WERI-Rb-1 (cell line): ENCODE measurements around the gene ATP5PO.
"Not testable (repeated sequence)": the region's sequence is repeated elsewhere in the genome, so short reads cannot be mapped to it uniquely, and the experiment has no call there.

Source experiments
- DNase-seq: peaks from one replicate; pipeline ENCODE4 v3.0.0-alpha.2; 2020
- H3K27ac ChIP-seq: fragments of 250-450 bp; sonication (Bioruptor Pico); 2 replicates; pipeline ENCODE4 v1.5.1; 2020; ENCODE audit warnings: mild to moderate bottlenecking, moderate library complexity
- H3K27me3 ChIP-seq: fragments of 250-450 bp; sonication (Bioruptor Pico); 2 replicates; pipeline ENCODE4 v1.5.1; 2021; ENCODE audit warnings: mild to moderate bottlenecking, low read depth, moderate library complexity; ENCODE audit not compliant: insufficient read depth, severe bottlenecking
- H3K36me3 ChIP-seq: fragments of 250-450 bp; sonication (Bioruptor Pico); 2 replicates; pipeline ENCODE4 v1.5.1; 2020; ENCODE audit warnings: mild to moderate bottlenecking, moderate library complexity
- H3K4me3 ChIP-seq: 2 replicates; pipeline ENCODE4 v1.5.1; 2011; ENCODE audit warnings: low read depth, mild to moderate bottlenecking, control low read depth, low read length
- H3K9me3 ChIP-seq: fragments of 250-450 bp; sonication (Bioruptor Pico); 2 replicates; pipeline ENCODE4 v1.5.1; 2021; ENCODE audit warnings: mild to moderate bottlenecking, moderate library complexity; ENCODE audit not compliant: severe bottlenecking
- TF ChIP-seq, protein P1 (sequence below): IDR thresholded peaks from 2 replicates; pipeline ENCODE4 v1.5.1; 2011; ENCODE audit warnings: low read depth, mild to moderate bottlenecking, control low read depth, inconsistent platforms, low read length

ATP5PO gene

DNA sequence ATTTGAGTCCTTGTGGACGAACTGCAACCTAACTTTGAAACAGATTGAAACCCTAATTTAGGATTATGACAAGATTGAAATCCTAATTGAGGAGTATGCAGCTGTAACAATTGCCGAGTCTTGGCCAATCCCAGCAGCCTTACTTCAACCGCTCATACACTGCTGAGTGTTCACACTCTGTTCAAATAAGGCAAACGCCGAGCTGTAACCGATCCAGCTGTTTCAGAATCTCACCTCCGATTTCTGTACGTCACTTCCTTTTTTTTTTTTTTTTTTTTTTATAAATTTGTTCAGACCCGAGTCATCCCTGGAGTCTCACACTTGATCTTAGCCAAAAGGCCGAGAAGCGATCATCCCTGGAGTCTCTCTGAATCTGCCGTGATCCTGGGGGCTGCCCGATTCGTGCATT, 22.3 kb upstream of the ATP5PO start:
- Histone ChIP-seq H3K4me3 (no peak overlapping the region), H3K36me3 (no peaks in the 10 kb centered on the region), H3K9me3 (peaks cover 5% of the 10 kb centered on the region), H3K27ac (no peak overlapping the region), H3K27me3 (peaks cover 86% of the 10 kb centered on the region)
- DNase-seq: no peak
- TF ChIP-seq, protein P1, sequence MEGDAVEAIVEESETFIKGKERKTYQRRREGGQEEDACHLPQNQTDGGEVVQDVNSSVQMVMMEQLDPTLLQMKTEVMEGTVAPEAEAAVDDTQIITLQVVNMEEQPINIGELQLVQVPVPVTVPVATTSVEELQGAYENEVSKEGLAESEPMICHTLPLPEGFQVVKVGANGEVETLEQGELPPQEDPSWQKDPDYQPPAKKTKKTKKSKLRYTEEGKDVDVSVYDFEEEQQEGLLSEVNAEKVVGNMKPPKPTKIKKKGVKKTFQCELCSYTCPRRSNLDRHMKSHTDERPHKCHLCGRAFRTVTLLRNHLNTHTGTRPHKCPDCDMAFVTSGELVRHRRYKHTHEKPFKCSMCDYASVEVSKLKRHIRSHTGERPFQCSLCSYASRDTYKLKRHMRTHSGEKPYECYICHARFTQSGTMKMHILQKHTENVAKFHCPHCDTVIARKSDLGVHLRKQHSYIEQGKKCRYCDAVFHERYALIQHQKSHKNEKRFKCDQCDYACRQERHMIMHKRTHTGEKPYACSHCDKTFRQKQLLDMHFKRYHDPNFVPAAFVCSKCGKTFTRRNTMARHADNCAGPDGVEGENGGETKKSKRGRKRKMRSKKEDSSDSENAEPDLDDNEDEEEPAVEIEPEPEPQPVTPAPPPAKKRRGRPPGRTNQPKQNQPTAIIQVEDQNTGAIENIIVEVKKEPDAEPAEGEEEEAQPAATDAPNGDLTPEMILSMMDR: no peak

- no peak overlapping the region for H3K4me3 ChIP-seq
- H3K27me3 ChIP-seq: peaks cover 94% of the 10 kb centered on the region
- no peak overlapping the region for H3K27ac ChIP-seq
- no peaks in the 10 kb centered on the region for H3K36me3 ChIP-seq
- peaks cover 5% of the 10 kb centered on the region for H3K9me3 ChIP-seq
- DNase-seq: no peak
- TF ChIP-seq, protein P1: no peak
Observed at GRCh38 chr21:33937146-33937545, 21.5 kb upstream of the ATP5PO start.

- Histone ChIP-seq H3K27me3 (peaks cover 94% of the 10 kb centered on the region), H3K27ac (no peak overlapping the region), H3K36me3 (no peaks in the 10 kb centered on the region), H3K4me3 (no peak overlapping the region), H3K9me3 (peaks cover 5% of the 10 kb centered on the region)
- no peak for DNase-seq
- TF ChIP-seq, protein P1: no peak
Observed at GRCh38 chr21:33936301-33937038, 20.9 kb upstream of the ATP5PO start.

- Histone ChIP-seq H3K36me3 (no peaks in the 10 kb centered on the region), H3K27ac (no peak overlapping the region), H3K27me3 (peaks cover 67% of the 10 kb centered on the region), H3K9me3 (no peaks in the 10 kb centered on the region), H3K4me3 (no peak overlapping the region)
- TF ChIP-seq, protein P1: no peak
- no peak for DNase-seq
Observed at GRCh38 chr21:33932731-33933130, 17.1 kb upstream of the ATP5PO start.

GRCh38 chr21:33931799-33932390, 16.3 kb upstream of the ATP5PO start:
- no peaks in the 10 kb centered on the region for H3K9me3 ChIP-seq
- H3K4me3 ChIP-seq: no peak overlapping the region
- H3K36me3 ChIP-seq: no peaks in the 10 kb centered on the region
- TF ChIP-seq, protein P1: no peak
- no peak overlapping the region for H3K27ac ChIP-seq
- DNase-seq: no peak
- peaks cover 58% of the 10 kb centered on the region for H3K27me3 ChIP-seq

DNA sequence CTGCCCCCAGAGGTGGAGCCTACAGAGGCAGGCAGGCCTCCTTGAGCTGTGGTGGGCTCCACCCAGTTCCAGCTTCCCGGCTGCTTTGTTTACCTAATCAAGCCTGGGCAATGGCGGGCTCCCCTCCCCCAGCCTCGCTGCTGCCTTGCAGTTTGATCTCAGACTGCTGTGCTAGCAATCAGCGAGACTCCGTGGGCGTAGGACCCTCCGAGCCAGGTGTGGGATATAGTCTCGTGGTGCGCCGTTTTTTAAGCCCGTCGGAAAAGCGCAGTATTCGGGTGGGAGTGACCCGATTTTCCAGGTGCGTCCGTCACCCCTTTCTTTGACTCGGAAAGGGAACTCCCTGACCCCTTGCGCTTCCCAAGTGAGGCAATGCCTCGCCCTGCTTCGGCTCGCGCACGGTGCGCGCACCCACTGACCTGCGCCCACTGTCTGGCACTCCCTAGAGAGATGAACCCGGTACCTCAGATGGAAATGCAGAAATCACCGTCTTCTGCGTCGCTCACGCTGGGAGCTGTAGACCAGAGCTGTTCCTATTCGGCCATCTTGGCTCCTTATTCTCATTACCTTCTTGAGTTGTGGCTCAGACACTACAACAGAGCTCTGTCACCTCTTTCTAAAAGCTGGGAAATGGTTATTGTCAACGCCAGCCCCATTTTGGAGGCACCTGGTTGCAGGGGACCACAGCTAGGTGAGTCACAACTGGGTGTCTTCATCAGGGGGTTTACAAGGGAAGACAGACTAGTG, 15.6 kb upstream of the ATP5PO start:
- H3K27ac ChIP-seq, H3K9me3 ChIP-seq, DNase-seq, H3K4me3 ChIP-seq, H3K36me3 ChIP-seq: not testable (repeated sequence)
- peaks cover 52% of the 10 kb centered on the region for H3K27me3 ChIP-seq

GRCh38 chr21:33926248-33926647, 10.6 kb upstream of the ATP5PO start:
- not testable (repeated sequence) for H3K4me3 ChIP-seq, H3K36me3 ChIP-seq, H3K27ac ChIP-seq, DNase-seq, H3K9me3 ChIP-seq
- H3K27me3 ChIP-seq: peaks cover 25% of the 10 kb centered on the region
